GM20431 (cell line): ENCODE measurements around the gene KRTAP26-1.

ENCODE experiments used
- in situ Hi-C: fragments of 300-500 bp; cut with MseI, MboI; formaldehyde crosslinking; loops from one replicate; pipeline ENCODE4 v1.15.0; 2020; ENCODE audit warnings: low sequenced_read_pairs; ENCODE audit not compliant: unreplicated experiment

KRTAP26-1 gene

GRCh38 chr21:30289215-30289614 is 30.9 kb downstream of the KRTAP26-1 start, which contains the start of gene KRTAP25-1:
TSS of gene KRTAP25-1 (minus strand) at chr21:30289514. CDS start at chr21:30289490, 24 bp downstream.
- in situ Hi-C loops = no loop called here

GRCh38 chr21:30282850-30283249 is 37.3 kb downstream of the KRTAP26-1 start, which contains the start of gene KRTAP24-1:
TSS of gene KRTAP24-1 (minus strand) at chr21:30282950. CDS start at chr21:30282932, 18 bp downstream.
- in situ Hi-C loops = no loop called here

DNA sequence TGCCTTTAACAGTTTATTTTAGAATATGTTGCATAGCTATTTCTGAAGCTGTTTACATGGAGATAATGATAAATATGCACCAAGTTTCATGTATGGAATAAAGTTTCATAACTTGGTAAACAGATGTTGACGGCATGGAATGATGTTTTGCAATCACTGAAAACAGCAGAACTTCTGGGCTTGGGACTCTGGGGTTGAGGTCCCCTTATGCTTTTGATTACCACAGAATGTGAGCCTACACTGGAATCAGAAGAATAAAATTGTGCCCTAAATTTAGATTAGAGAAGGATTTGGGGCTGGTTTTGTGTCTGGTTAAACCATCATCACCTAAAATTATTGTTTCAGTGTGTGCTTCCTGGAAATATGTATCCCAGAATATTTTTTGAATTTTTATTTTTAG is 48.5 kb downstream of the KRTAP26-1 start:
- in situ Hi-C loops = no loop called here

GRCh38 chr21:30271156-30271555 is 49.0 kb downstream of the KRTAP26-1 start:
- in situ Hi-C loops = no loop called here

GRCh38 chr21:30269803-30270530 is 50.1 kb downstream of the KRTAP26-1 start:
- in situ Hi-C loops = no loop called here
